Loucy (cell line): ENCODE results near the gene SUPT5H.
"Not testable (repeated sequence)": the region's sequence is repeated elsewhere in the genome, so short reads cannot be mapped to it uniquely, and the experiment has no call there.

Experiments
- H2AFZ ChIP-seq: fragments of 200-600 bp; sonication (generic); 2 replicates; pipeline ENCODE4 v1.6.0; 2016; ENCODE audit warnings: antibody characterized with exemption, mild to moderate bottlenecking, low read length, moderate library complexity
- H3F3A ChIP-seq: fragments of 200-600 bp; 2 replicates; pipeline ENCODE4 v1.6.0; 2016; ENCODE audit warnings: antibody characterized with exemption, low read depth, mild to moderate bottlenecking
- H3K27me3 ChIP-seq: fragments of 200-600 bp; sonication (generic); 2 replicates; pipeline ENCODE4 v1.6.1; 2014; ENCODE audit warnings: low read length, mild to moderate bottlenecking; ENCODE audit not compliant: insufficient read depth, poor library complexity, severe bottlenecking
- H3K36me3 ChIP-seq: fragments of 200-600 bp; sonication (generic); 2 replicates; pipeline ENCODE4 v1.6.1; 2016; ENCODE audit warnings: low read length; ENCODE audit not compliant: insufficient read depth
- H3K4me1 ChIP-seq: fragments of 200-600 bp; sonication (generic); 2 replicates; pipeline ENCODE4 v1.5.1; 2014; ENCODE audit warnings: low read length, mild to moderate bottlenecking; ENCODE audit not compliant: insufficient read depth, poor library complexity, severe bottlenecking
- H3K4me2 ChIP-seq: fragments of 200-600 bp; sonication (generic); 2 replicates; pipeline ENCODE4 v1.6.0; 2014; ENCODE audit warnings: antibody characterized with exemption, low read length, low read depth, mild to moderate bottlenecking; ENCODE audit not compliant: poor library complexity, severe bottlenecking
- H3K4me3 ChIP-seq: fragments of 200-600 bp; sonication (generic); 2 replicates; pipeline ENCODE4 v1.5.1; 2014; ENCODE audit warnings: low read length, mild to moderate bottlenecking, mixed read lengths; ENCODE audit not compliant: poor library complexity, severe bottlenecking
- H3K79me2 ChIP-seq: fragments of 200-600 bp; sonication (generic); 2 replicates; pipeline ENCODE4 v1.6.1; 2014; ENCODE audit warnings: low read length; ENCODE audit not compliant: insufficient read depth
- H3K9ac ChIP-seq: fragments of 200-600 bp; sonication (generic); 2 replicates; pipeline ENCODE4 v1.6.0; 2014; ENCODE audit warnings: mild to moderate bottlenecking, low read depth, low read length, moderate library complexity; ENCODE audit not compliant: poor library complexity, severe bottlenecking
- H3K9me2 ChIP-seq: fragments of 200-600 bp; sonication (generic); replicated peaks from 2 replicates; pipeline ENCODE4 v1.6.1; 2016; ENCODE audit warnings: low read depth, low read length, mixed read lengths
- H3K9me3 ChIP-seq: fragments of 200-600 bp; sonication (generic); 2 replicates; pipeline ENCODE4 v1.6.1; 2014; ENCODE audit warnings: mild to moderate bottlenecking, antibody characterized with exemption, low read length, low read depth; ENCODE audit not compliant: insufficient read depth
- H4K20me1 ChIP-seq: fragments of 200-600 bp; sonication (generic); 2 replicates; pipeline ENCODE4 v1.6.0; 2014; ENCODE audit warnings: antibody characterized with exemption, low read length, mild to moderate bottlenecking; ENCODE audit not compliant: insufficient read depth, poor library complexity, severe bottlenecking
- CTCF ChIP-seq: fragments of 200-600 bp; sonication (generic); conservative IDR thresholded peaks from 2 replicates; pipeline ENCODE4 v1.5.1; 2014; ENCODE audit warnings: mild to moderate bottlenecking, antibody characterized with exemption, low read length
- EZH2phosphoT487 ChIP-seq: fragments of 200-600 bp; IDR thresholded peaks from 2 replicates; pipeline ENCODE4 v1.6.1; 2018; ENCODE audit warnings: antibody characterized with exemption, mild to moderate bottlenecking, moderate library complexity, borderline replicate concordance

The SUPT5H gene

DNA sequence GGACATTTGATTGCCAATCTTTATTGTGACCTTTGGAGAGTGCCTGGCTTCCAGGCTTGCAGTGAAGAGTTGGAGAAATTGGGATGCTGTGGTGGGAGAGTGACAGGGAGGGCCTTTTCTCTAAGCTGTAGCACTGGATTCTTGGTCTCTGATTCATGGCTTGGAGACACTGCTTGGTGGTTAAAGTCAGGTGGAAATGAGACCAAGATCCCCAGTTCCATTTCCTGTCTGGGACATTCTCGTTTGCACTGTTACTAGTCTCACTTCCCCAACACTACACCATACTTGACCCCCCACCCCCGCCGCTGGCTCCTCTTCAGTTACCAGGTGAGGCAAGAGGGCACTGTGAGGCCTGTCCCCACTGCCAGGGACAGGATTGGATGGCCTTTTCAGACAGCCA is 2.9 kb downstream of the SUPT5H start:
- Histone ChIP-seq H3K36me3 (peaks cover 10% of the 10 kb centered on the region; the same call in 1 of the 2 replicates), H2AFZ (no peak overlapping the region), H3K27me3 (no peaks in the 10 kb centered on the region), H3K4me1 (peaks cover 38% of the 10 kb centered on the region), H3K79me2 (peaks cover 91% of the 10 kb centered on the region), H3K9me2 (no peaks in the 10 kb centered on the region), H4K20me1 (peaks cover 51% of the 10 kb centered on the region), H3K9me3 (no peaks in the 10 kb centered on the region), H3K4me3 (peak overlapping the region; percentile 83), H3F3A (no peaks in the 10 kb centered on the region), H3K9ac (peak overlapping the region; percentile 56), H3K4me2 (peak overlapping the region; percentile 98)
- TF ChIP-seq CTCF = no peak
- no peak for TF ChIP-seq EZH2phosphoT487

DNA sequence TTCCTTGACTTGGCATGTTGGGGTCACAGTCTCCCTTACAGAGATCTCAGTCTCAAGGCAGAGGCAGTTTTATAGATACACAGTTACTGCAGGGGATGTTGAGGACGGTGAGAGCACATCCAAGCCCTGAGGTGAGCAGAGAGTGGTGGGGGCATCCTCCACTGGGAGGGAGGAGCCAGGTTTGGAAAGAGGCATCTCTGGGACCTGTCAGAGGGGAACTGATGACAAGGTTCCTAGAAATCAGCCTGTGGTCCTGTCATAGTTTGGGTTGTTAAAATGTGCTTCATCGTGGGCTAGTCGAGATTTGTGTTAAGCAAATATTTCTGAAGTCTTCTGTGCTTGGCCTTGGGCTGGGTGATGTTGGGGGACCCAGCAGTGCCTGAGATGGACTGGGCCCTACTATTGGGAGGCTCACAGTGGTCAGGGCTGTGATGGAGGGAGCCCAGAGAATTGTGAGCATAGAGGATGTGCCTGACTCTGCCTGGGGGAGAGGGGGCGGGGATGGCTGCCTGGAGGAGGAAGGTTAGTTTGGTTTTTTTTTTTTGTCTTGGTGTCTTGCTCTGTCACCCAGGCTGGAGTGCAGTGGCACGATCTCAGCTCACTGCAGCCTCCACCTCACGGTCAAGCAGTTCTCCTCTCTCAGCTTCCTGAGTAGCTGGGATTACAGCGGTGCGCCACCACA is 3.9 kb downstream of the SUPT5H start:
- Histone ChIP-seq H4K20me1 (peaks cover 55% of the 10 kb centered on the region), H3K9ac (peak overlapping the region; percentile 56), H3K4me3 (peak overlapping the region; percentile 83)

GRCh38 chr19:39451257-39451656 is 5.9 kb downstream of the SUPT5H start:
- H3K9me2 ChIP-seq, H3F3A ChIP-seq, H3K27me3 ChIP-seq, H3K4me3 ChIP-seq, H2AFZ ChIP-seq, H3K9me3 ChIP-seq, H3K9ac ChIP-seq: not testable (repeated sequence)
- peaks cover 22% of the 10 kb centered on the region; the same call in 1 of the 2 replicates for H3K36me3 ChIP-seq
- H4K20me1 ChIP-seq = peaks cover 52% of the 10 kb centered on the region
- H3K79me2 ChIP-seq = peaks cover 84% of the 10 kb centered on the region
- H3K4me2 ChIP-seq = peak overlapping the region; percentile 98
- H3K4me1 ChIP-seq = peaks cover 32% of the 10 kb centered on the region

More for the DNA sequence above, 3.9 kb downstream of the SUPT5H start:
- Histone ChIP-seq H3K79me2 (peaks cover 92% of the 10 kb centered on the region), H3K9me2 (no peaks in the 10 kb centered on the region), H3K4me1 (peaks cover 38% of the 10 kb centered on the region), H3K27me3 (no peaks in the 10 kb centered on the region), H3K4me2 (peak overlapping the region; percentile 98), H3K36me3 (peaks cover 16% of the 10 kb centered on the region; the same call in 1 of the 2 replicates), H3K9me3 (no peaks in the 10 kb centered on the region), H2AFZ (no peak overlapping the region), H3F3A (no peaks in the 10 kb centered on the region)
- TF ChIP-seq CTCF = no peak
- TF ChIP-seq EZH2phosphoT487 = no peak

DNA sequence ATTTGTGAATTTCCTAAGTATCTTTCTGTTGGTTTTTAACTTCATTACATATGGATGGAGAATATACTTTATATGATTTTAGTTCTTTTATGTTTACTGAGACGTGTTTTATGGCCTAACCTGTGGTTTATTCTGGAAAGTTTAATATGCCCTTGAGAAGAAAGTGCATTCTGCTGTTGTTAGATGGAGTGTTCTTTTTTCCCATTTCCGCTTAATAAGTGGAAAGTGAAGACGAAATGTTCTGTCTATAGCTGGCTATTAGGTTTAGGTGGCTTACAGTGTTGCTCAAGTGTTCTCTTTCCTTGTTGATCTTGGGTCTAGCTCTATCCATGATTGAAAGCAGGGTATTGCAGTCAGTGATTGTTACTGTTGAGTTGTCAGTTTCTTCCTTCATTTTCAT is 18.0 kb downstream of the SUPT5H start:
- Histone ChIP-seq H3K4me2 (no peak overlapping the region), H3F3A (no peaks in the 10 kb centered on the region), H3K9ac (no peak overlapping the region), H3K4me3 (no peak overlapping the region), H2AFZ (no peak overlapping the region), H3K79me2 (no peaks in the 10 kb centered on the region), H3K9me3 (no peaks in the 10 kb centered on the region), H3K9me2 (no peaks in the 10 kb centered on the region), H3K36me3 (peaks cover 76% of the 10 kb centered on the region), H4K20me1 (no peaks in the 10 kb centered on the region), H3K4me1 (no peaks in the 10 kb centered on the region), H3K27me3 (no peaks in the 10 kb centered on the region)
- TF ChIP-seq EZH2phosphoT487 (no peak), CTCF (no peak)
